GM19193 (cell line): ENCODE measurements around the gene VIPR2.

Experiments used
- POLR2A ChIP-seq: IDR thresholded peaks from 4 replicates; pipeline ENCODE4 v1.6.1; 2011; ENCODE audit not compliant: insufficient read depth, insufficient read length; ENCODE audit errors: extremely low read depth

The VIPR2 gene

DNA sequence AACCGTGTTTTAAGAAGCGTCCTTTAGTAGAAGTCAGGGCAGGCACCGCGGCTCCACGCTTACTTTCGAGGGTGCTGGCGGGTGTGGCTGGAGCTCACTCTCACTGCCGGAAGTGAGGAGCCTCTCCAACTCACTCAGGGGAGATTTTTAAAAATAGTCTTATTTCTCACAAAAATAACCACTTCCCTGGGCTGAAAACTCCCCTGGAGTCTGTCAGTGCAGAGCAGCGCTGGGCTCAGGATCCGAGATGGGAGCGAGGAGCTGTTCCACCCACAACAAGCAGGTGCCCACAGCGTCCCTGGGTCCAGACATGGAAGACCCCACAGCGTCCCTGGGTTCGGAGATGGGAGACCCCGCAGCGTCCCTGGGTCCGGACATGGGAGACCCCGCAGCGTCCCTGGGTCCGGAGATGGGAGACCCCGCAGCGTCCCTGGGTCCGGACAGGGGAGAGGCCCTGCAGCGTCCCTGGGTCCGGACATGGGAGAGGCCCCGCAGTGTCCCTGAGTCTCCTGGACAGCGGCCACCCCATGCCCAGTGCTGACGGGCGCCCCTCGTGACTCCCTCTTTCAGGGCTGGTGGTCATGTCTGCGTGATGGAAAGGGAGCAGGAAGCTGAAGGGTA is 51.2 kb downstream of the VIPR2 start:
- TF ChIP-seq POLR2A: no peak

DNA sequence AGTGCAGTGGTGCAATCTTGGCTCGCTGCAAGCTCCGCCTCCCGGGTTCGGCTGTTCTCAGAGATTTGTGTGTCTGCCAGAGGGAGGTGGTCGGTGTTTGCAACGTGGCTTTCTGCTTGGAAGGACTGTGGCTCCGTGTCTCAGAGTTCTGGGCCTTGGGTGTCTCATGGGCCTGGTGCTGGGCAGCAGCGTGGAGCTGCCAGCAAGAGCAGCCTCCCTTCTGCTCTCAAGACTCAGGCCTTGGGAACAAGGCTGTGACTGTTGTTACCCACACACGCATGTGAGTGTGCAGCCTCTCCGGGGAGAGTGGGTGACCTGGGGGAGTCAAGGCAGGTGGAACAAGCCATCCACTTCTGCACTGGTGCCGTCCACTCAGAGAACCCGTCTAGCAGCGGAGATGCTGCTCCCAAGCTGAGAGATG is 52.0 kb downstream of the VIPR2 start:
- TF ChIP-seq POLR2A: no peak

DNA sequence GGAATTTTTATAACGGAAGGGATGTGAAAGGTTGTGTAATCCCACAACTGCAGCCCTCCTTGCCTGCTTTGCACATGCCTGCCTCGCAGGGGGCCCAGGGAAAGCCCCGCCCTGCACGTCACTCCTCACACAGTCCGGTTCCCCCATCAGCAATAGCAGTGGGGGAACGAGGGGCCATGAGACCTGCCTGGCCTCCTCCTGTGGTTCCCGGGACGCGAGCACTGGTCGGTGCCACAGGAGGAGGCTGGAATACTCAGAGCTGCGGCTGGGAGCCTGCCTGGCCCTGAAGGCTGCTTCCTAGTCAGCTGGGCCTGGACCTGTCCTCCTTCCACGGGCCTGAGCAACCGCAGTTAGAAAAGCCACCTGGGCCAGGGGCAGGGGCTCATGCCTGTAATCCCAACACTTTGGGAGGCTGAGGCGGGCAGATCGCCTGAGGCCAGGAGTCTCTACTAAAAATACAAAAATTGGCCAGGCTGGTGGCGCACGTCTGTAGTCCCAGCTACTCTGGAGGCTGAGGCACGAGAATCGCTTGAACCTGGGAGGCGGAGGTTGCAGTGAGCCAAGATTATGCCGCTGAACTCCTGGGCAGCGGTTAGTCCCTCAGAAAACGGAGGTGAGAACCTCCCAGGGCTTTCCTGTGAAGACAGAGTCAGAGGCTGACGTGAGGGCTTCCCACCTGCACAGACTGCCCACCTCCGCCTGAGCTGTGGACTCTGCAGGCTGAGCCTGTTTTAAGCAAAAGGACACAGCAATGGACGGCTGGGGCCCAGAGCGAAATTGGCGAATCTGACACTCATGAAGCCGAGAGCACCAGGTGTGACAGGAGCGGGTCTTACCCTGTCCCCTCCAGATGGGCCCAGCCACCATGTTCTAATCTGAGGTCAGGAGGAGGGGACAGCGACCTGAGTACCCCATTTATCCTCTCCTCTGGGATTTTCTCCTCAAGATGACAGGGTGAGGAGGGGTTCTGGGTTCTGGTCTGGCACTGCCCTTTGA is 52.9 kb downstream of the VIPR2 start:
- no peak for TF ChIP-seq POLR2A

DNA sequence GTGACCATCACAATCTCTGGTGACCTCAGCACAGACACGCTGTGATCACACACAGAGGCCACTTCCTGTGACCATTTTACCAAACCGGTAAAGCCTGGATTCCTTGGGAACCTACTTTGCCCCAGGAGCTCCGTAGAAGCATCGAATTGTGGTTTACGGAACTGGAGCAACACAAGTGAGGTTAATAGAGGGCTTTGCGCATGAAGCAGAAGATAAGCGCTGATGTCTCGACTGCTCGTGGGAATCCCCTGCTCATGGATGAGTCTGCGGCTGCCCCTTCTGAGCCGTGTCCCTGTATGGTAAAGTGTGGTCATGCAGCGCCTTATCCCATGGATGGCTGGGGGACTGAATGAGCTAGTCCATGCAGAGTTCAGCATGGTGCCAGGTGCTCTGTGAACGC is 53.6 kb downstream of the VIPR2 start:
- TF ChIP-seq POLR2A: no peak

DNA sequence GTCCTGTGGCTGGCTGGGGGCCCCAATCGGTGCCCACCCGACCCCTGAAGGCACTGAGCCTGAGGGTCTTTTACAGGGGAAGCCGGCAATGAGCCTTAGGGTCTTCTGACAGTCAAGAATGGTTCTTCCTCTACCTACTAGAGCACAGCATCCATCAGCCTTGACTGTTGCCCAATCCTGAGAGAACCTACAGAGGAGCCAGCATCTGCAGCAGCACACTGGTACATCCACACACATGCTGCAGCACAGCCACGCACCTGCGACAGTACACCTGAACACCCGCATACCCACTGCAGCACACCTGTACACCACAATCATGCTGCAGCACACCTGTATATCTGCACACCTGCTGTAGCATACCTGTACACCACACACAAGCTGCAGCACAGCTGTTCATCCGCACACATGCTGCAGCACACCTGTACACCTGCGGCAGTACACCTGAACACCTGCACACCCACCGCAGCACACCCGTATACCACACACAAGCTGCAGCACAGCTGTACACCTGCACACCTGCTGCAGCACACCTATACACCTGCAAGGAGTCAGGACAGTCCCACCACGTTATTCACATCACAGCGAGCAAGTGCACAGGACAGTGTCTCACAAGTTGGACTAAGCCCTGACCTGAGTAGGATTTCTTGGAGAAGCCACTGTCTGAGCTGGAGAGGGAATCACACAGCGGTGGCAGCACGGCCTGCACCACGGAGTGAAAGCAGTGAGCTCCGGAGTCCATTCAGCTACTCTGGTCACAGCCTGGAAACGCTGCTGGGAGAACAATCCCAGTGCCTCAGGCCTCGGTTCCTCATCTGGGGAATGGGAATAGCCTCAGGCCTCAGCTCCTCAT is 56.4 kb downstream of the VIPR2 start:
- no peak for TF ChIP-seq POLR2A

DNA sequence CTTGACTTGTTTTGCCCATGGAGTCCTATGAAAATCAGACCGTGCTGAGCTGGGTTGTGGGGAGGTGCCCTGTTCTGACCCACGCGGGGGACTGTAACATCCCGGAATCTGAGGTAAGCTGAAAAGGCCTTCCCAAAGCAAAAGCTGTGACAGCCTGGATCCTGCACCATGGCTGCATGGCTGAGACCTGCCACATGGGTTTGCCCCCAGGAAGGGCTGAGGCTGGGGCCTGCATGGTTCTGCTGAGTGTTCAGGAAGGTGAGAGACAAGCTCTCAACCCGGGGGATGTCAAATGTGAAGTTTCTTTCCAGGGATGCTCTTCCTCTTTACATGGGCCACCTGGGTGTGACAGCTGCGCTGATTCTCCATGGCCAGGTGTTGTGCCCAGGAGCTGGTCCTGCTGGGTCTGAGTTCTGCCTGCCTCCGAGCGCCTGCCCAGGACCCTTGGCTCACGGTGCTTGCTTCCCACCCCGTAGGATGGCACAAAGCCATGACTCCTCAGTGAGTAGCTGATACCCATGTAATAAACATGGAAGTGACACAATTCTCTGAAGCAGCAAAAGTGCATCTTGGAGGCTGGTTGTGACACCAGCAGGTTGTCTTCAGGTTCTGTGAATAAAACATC is 58.3 kb downstream of the VIPR2 start:
- no peak for TF ChIP-seq POLR2A

DNA sequence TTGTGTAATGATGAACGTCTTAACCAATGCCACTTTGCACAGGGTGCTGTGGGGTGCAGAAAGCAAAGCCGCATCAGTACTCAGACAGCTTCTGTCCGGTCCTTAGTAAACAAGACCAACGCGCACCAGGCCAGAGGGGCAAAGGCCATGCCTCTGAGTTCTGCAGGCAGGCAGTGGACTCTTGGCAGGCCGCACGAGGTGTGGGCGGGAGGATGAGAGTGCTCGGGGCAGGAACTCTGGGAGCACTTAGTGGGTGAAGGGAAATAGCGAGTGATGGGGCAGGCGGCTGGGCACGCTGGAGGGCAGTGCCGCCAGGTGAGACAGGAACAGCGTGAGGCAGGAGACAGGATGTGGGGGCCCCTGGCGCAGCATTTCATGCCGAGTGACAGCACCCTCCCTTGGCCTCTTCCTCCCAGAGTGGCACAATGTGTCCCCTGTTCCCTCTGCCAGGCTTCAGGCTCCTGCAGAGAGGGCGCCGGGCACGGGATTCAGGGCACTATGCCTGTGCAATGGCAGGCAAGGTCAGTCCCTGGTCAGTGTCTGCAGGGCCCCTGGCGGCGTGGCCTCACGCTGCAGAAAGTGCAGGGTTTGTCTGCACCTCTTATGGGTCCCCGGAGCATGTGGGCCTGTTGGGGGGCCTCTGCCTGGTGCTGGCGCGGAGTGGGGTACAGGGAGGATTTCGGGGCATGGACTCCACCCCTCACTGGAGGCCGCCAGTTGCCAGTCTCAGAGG is 60.4 kb downstream of the VIPR2 start:
- TF ChIP-seq POLR2A: no peak

DNA sequence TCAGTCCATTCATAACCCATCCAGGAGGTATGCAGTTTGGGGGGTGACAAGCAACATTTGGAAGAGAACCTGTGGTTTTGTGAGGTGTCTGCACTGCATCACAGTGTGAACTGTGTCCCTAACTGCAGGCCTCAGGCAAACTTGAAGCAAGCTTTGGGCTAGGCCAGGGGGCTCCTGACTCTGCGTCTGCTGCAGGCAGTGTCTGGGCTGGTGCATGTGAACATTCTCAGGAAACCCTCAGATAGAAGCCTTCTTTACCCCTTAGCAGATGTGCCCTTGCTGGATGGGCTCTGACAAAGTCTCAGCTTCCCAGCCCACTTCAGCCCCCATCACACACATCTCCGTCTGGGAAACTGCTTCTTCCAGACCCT is 61.0 kb downstream of the VIPR2 start:
- TF ChIP-seq POLR2A: no peak

DNA sequence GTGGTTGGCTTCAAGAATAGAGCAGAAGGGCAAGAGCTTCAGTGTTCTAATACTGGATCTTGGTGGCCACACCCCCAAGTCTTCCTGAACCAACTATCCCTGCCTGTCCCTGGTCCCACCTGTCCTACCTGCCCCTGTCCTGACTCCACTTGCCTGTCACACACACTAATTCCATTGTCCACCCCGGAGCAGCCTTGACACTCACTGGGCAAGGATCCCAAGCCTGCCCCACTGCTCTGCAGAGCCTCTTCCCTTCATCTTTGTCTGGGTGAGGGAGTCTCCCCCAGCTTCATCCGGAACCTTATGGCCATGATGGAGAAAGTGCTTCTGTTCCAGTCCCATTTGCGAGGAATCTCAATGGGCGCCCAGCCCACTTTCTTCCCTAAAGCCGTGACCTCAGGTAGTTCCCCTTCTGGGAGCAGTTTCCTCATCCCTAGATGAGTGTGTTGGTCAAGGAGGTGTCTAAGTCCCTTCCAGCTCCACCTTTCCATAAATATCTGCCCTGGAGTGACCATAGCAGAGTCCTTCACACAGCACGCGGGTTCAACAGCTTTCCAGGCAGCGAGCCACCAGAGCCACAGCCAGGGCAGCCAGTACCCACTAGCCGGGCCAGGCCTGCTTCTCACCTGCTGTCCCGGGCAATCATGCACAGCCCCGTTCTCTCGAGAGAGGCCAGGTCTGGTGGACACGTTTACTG is 61.5 kb downstream of the VIPR2 start:
- TF ChIP-seq POLR2A: no peak

DNA sequence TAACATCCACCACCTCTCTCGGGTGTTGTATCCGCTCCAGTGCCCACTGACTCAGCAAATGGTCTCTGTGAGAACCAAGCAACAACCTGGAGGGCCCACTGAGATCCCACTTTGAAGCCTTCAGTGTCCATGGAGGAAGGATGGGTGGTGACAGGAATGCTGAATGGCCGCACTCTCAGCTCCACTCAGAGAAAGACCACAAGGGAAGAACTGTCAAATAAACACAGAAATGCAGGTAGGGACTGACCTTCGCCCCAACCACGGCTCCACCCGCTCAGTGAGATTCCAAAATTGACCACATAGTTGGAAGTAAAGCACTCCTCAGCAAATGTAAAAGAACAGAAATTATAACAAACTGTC is 65.8 kb downstream of the VIPR2 start:
- no peak for TF ChIP-seq POLR2A

DNA sequence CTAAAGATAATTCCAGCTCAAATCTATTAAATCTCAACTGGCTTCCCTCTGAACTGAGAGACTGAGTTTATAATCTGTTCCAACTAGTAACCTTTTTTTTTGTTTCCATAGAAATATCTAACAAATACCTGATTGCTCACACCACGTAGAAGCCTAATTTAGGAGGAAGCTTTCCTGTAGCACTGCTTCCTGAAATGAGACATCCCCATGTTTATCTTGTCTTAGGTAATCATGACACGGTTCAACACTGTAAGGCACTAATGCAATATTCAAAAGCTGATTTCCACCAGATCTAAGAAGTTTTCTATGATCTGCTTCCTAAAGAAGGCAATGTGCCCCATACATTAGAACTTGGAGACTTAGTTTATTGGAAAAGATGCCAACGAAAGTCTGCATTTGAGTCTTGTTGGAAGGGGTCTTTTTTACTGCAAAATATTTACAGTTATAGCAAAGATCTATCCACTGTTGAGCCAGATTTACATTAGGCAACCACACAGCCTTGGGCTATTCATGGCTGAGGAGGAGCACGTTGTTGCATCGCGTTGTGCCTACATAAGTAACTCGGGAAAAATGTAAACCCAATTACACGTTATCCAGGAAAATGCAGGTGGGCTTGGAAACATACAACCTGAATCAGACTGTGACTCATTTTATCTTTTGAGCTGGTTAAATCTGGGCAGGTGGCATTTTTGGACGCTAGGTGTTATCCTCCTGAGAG is 66.3 kb downstream of the VIPR2 start:
- no peak for TF ChIP-seq POLR2A

DNA sequence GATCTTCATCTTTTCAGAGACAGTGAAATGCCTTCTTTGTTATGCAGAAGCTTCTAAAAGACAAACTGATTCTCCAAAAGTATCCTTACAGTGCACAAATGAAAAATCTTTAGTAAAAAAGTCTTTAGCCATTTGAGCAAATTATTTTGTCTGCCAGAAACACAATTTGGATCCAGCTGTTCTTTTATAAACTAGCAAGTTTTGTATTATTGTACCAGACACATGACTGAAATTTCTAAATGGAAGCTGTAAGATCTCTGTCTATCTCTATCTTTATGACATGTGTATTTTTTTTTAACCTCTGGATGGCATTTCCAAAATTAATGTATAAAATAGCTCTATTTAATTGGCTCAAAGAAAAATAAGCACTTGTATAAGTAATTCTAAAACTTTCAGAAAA is 68.3 kb downstream of the VIPR2 start:
- no peak for TF ChIP-seq POLR2A
